GM12874 (cell line): ENCODE data around the gene MRI1.

Source experiments
- CTCF ChIP-seq: IDR thresholded peaks from 2 replicates; pipeline ENCODE4 v1.5.1; 2011; ENCODE audit warnings: low read depth, mild to moderate bottlenecking, control low read depth, low read length, moderate library complexity; ENCODE audit not compliant: insufficient read depth

The MRI1 gene

GRCh38 chr19:13744174-13744573 lies 20.1 kb upstream of the MRI1 start:
- TF ChIP-seq CTCF, result no peak

- no peak for TF ChIP-seq CTCF
Observed at GRCh38 chr19:13747098-13747453, 17.2 kb upstream of the MRI1 start.

- no peak for TF ChIP-seq CTCF
Observed at GRCh38 chr19:13748169-13748828, 16.0 kb upstream of the MRI1 start.

GRCh38 chr19:13751436-13751835 lies 12.9 kb upstream of the MRI1 start:
- TF ChIP-seq CTCF, result no peak

GRCh38 chr19:13756210-13756609 lies 8.1 kb upstream of the MRI1 start:
- TF ChIP-seq CTCF, result no peak

- TF ChIP-seq CTCF, result no peak
Observed at GRCh38 chr19:13757805-13758772, 6.2 kb upstream of the MRI1 start.

- no peak for TF ChIP-seq CTCF
Observed at GRCh38 chr19:13758795-13759194, 5.5 kb upstream of the MRI1 start.
